PC-9 (cell line): ENCODE data around the gene NAPG. TPM values are rescaled to one million over a fixed set of nuclear protein-coding genes. Genes with fewer than 3 reads are reported as not detected.

Experiments used
- BruUV-seq: library from RNA; stranded (reverse); fragments of 400-500 nt; replicated peaks from 2 replicates; lab custom pipeline; 2021; lab: Mats Ljungman, UMichigan
- CTCF ChIA-PET: fragments of 300-600 bp; sonication (Branson Sonifier 250); formaldehyde crosslinking; loops from one replicate; lab custom pipeline; 2022; ENCODE audit warnings: antibody characterized with exemption; lab: Charles Lee
- POLR2A ChIA-PET: fragments of 300-600 bp; sonication (Branson Sonifier 250); formaldehyde crosslinking; loops from one replicate; lab custom pipeline; 2022; ENCODE audit warnings: antibody characterized with exemption; ENCODE audit not compliant: unreplicated experiment; lab: Charles Lee
- DNase-seq, 2 experiments: peaks; one replicate each; pipeline versions ENCODE4 v3.0.0 to v3.0.0-alpha.2; 2015 to 2022; ENCODE audit warnings: mixed read lengths in 1 of 2
- H2AFZ ChIP-seq: fragments of 200-600 bp; sonication (generic); 2 replicates; pipeline ENCODE4 v1.8.1; 2017; ENCODE audit warnings: antibody characterized with exemption
- H3F3A ChIP-seq: fragments of 200-600 bp; sonication (generic); 2 replicates; pipeline ENCODE4 v1.8.1; 2017; ENCODE audit warnings: antibody characterized with exemption, mild to moderate bottlenecking, low read depth; ENCODE audit not compliant: insufficient read depth
- H3K27ac ChIP-seq: fragments of 200-600 bp; sonication (generic); 2 replicates; pipeline ENCODE4 v1.6.1; 2016; ENCODE audit warnings: mixed run types
- H3K27me3 ChIP-seq: fragments of 200-600 bp; sonication (generic); 2 replicates; pipeline ENCODE4 v1.6.1; 2016; ENCODE audit warnings: low read depth, mixed run types; ENCODE audit not compliant: insufficient read depth
- H3K36me3 ChIP-seq: fragments of 200-600 bp; sonication (generic); 2 replicates; pipeline ENCODE4 v1.6.1; 2016; ENCODE audit warnings: low read depth, mixed run types
- H3K4me1 ChIP-seq: fragments of 200-600 bp; sonication (generic); replicated peaks from 2 replicates; pipeline ENCODE4 v1.6.1; 2016; ENCODE audit warnings: mixed run types; ENCODE audit not compliant: insufficient read depth
- H3K4me2 ChIP-seq: fragments of 200-600 bp; sonication (generic); 2 replicates; pipeline ENCODE4 v1.6.1; 2017; ENCODE audit warnings: mixed run types
- H3K4me3 ChIP-seq: fragments of 200-600 bp; sonication (generic); 2 replicates; pipeline ENCODE4 v1.6.1; 2016; ENCODE audit warnings: mixed run types
- H3K79me2 ChIP-seq: fragments of 200-600 bp; sonication (generic); 2 replicates; pipeline ENCODE4 v1.6.1; 2017; ENCODE audit warnings: low read depth, mixed run types
- H3K9me2 ChIP-seq: fragments of 200-600 bp; sonication (generic); 2 replicates; pipeline ENCODE4 v1.8.1; 2017; ENCODE audit warnings: mild to moderate bottlenecking; ENCODE audit not compliant: insufficient read depth
- H3K9me3 ChIP-seq: fragments of 200-600 bp; sonication (generic); 2 replicates; pipeline ENCODE4 v1.8.1; 2016; ENCODE audit warnings: low read depth; ENCODE audit not compliant: insufficient read depth
- H4K20me1 ChIP-seq: fragments of 200-600 bp; sonication (generic); 2 replicates; pipeline ENCODE4 v1.8.1; 2017; ENCODE audit not compliant: insufficient read depth
- CTCF ChIP-seq: fragments of 200-600 bp; sonication (generic); conservative IDR thresholded peaks from 2 replicates; pipeline ENCODE4 v1.6.1; 2017; ENCODE audit warnings: mixed run types, antibody characterized with exemption, mild to moderate bottlenecking, moderate library complexity
- EZH2 ChIP-seq: fragments of 200-600 bp; sonication (generic); IDR thresholded peaks from 2 replicates; pipeline ENCODE4 v1.8.0; 2017; ENCODE audit warnings: antibody characterized with exemption, low read depth
- intact Hi-C: fragments of 100-400 bp; cut with micrococcal nuclease; formaldehyde crosslinking; loops from one replicate; pipeline ENCODE4 v1.10.0; 2022; ENCODE audit not compliant: unreplicated experiment
- total RNA-seq: library from RNA; stranded (reverse); gene quantifications from 2 replicates; pipeline ENCODE4 v1.2.3, GENCODE V29; 2021

The NAPG gene
- total RNA-seq, 1 experiment from 2014 or later: 28.1 TPM

GRCh38 chr18:10530002-10530401, 4.2 kb downstream of the NAPG start:
- Histone ChIP-seq H3K4me3 (no peak overlapping the region), H3K9me3 (no peaks in the 10 kb centered on the region), H3K4me2 (no peak overlapping the region), H4K20me1 (peaks cover 59% of the 10 kb centered on the region), H3K4me1 (peaks cover 28% of the 10 kb centered on the region), H3K36me3 (peaks cover 16% of the 10 kb centered on the region), H2AFZ (no peak overlapping the region), H3F3A (peaks cover 12% of the 10 kb centered on the region), H3K79me2 (peaks cover 73% of the 10 kb centered on the region), H3K9me2 (no peaks in the 10 kb centered on the region), H3K27ac (peak overlapping the region; percentile 40), H3K27me3 (no peaks in the 10 kb centered on the region)
- POLR2A ChIA-PET: no interaction called here
- no peak for DNase-seq
- BruUV-seq: no TSS peak
- TF ChIP-seq EZH2 (no peak), CTCF (no peak)
- intact Hi-C loops: no loop called here
- CTCF ChIA-PET: no interaction called here

GRCh38 chr18:10530852-10531251, 5.0 kb downstream of the NAPG start:
- DNase-seq: peak in 1 of 2 experiments; percentile 75
- CTCF ChIA-PET: no interaction called here

GRCh38 chr18:10533111-10533510, 7.3 kb downstream of the NAPG start:
- DNase-seq: no peak
- H3K9me3 ChIP-seq: no peaks in the 10 kb centered on the region
- no peaks in the 10 kb centered on the region for H3K9me2 ChIP-seq
- H3K27ac ChIP-seq: no peak overlapping the region
- no peak for TF ChIP-seq EZH2
- no peak for TF ChIP-seq CTCF
- peaks cover 53% of the 10 kb centered on the region for H3K79me2 ChIP-seq
- H3K4me3 ChIP-seq: no peak overlapping the region
- ChIA-PET POLR2A (no interaction called here), CTCF (no interaction called here)
- no peak overlapping the region for H3K4me2 ChIP-seq
- no peaks in the 10 kb centered on the region for H3K27me3 ChIP-seq
- H3K4me1 ChIP-seq: peaks cover 14% of the 10 kb centered on the region
- BruUV-seq: no TSS peak
- H3K36me3 ChIP-seq: peaks cover 16% of the 10 kb centered on the region
- H4K20me1 ChIP-seq: peaks cover 57% of the 10 kb centered on the region
- peaks cover 7% of the 10 kb centered on the region for H3F3A ChIP-seq
- H2AFZ ChIP-seq: no peak overlapping the region
- intact Hi-C loops: no loop called here

More at GRCh38 chr18:10530852-10531251, 5.0 kb downstream of the NAPG start:
- intact Hi-C loops: no loop called here
- Histone ChIP-seq H3K9me3 (no peaks in the 10 kb centered on the region), H3F3A (peaks cover 12% of the 10 kb centered on the region), H3K9me2 (no peaks in the 10 kb centered on the region), H3K79me2 (peaks cover 73% of the 10 kb centered on the region), H3K4me1 (peaks cover 21% of the 10 kb centered on the region), H4K20me1 (peaks cover 59% of the 10 kb centered on the region), H3K27me3 (no peaks in the 10 kb centered on the region), H3K4me2 (no peak overlapping the region), H3K27ac (peak overlapping the region; percentile 40; the same call in 1 of the 2 replicates), H3K4me3 (no peak overlapping the region), H3K36me3 (peaks cover 16% of the 10 kb centered on the region), H2AFZ (no peak overlapping the region)
- POLR2A ChIA-PET: no interaction called here
- TF ChIP-seq CTCF (no peak), EZH2 (no peak)
- no TSS peak for BruUV-seq
